HEK293T (cell line): ENCODE results near the gene LRRC28.

Experiments
- BHLHE40 ChIP-seq: fragments of 450-650 bp; IDR thresholded peaks from 2 replicates; pipeline ENCODE4 v1.6.1; 2016; ENCODE audit warnings: mild to moderate bottlenecking, moderate library complexity, borderline replicate concordance
- FOXM1 ChIP-seq: fragments of 450-650 bp; IDR thresholded peaks from 2 replicates; pipeline ENCODE4 v1.6.1; 2017; ENCODE audit warnings: mild to moderate bottlenecking, borderline replicate concordance
- HDGF ChIP-seq: fragments of 450-650 bp; IDR thresholded peaks from 2 replicates; pipeline ENCODE4 v1.6.1; 2017; ENCODE audit warnings: antibody characterized with exemption, borderline replicate concordance
- SP1 ChIP-seq: fragments of 450-650 bp; IDR thresholded peaks from 2 replicates; pipeline ENCODE4 v1.6.1; 2017
- TARDBP ChIP-seq: fragments of 450-650 bp; IDR thresholded peaks from 2 replicates; pipeline ENCODE4 v1.6.1; 2016

DNA sequence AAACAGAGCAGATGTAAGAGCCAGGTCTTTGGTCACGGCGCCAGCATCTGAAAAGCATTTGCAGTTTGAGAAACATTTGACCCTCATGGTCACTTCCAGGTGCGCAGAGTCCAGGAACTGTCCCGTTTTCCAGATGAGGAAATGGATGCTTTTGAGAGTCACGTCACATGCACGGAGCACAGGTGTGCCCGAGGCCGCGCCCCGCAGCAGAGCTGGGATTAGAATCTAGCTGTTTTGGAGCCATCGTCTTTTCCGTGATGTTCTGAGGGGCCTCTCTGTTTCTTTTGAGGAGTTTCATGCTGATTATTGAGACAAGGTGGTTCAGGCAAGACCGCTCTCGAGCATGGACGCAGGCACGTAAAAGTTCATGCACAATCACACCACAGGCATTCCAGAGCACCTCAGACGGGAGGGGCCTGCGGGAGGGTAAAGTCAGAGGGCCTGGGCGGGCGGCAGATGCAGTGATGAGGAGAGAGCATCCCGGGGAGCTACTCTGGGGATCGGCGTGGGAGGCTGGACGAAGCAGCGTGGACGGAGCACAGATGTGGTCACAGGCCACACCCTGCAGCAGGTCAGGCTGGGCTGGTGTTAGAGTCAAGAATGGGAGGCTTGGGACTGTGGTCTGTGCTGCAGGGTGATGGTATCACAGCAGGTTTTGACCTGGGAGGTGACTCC lies 175.3 kb downstream of the LRRC28 start:
- no peak for TF ChIP-seq BHLHE40
- no peak for TF ChIP-seq TARDBP
- TF ChIP-seq HDGF = no peak
- no peak for TF ChIP-seq FOXM1
- TF ChIP-seq SP1 = no peak
